HS-5 (cell line): ENCODE results near the gene SLC25A19.
A peak's percentile ranks its signal among the peaks of the same experiment; 100 is the strongest.
"Not testable (repeated sequence)": the region's sequence is repeated elsewhere in the genome, so short reads cannot be mapped to it uniquely, and the experiment has no call there.

ENCODE experiments used
- DNase-seq: peaks from one replicate; pipeline ENCODE4 v3.0.0-alpha.2; 2012; ENCODE audit warnings: low read depth

The SLC25A19 gene

GRCh38 chr17:75267411-75268232, 21.6 kb downstream of the SLC25A19 start:
- DNase-seq = no peak

DNA sequence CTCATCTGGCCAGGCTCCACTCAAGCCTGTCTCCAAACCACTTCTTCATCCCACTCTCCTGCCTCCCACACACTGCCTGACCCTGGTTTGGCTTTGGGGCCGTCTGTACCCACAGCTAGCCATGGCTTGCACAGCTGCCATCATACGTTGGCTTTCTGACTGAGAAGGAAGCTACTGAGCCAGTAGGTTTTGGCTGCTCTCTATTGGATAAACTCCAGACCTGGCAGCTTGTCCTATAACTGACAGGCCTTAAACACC, 22.2 kb downstream of the SLC25A19 start:
- DNase-seq = no peak

GRCh38 chr17:75266316-75267152, 22.7 kb downstream of the SLC25A19 start:
- no peak for DNase-seq

GRCh38 chr17:75265614-75266315, 23.5 kb downstream of the SLC25A19 start:
- no peak for DNase-seq

- DNase-seq = no peak
Observed at GRCh38 chr17:75263055-75263454, 26.2 kb downstream of the SLC25A19 start.

- DNase-seq = no peak
Observed at GRCh38 chr17:75262112-75262606, 27.1 kb downstream of the SLC25A19 start.

DNA sequence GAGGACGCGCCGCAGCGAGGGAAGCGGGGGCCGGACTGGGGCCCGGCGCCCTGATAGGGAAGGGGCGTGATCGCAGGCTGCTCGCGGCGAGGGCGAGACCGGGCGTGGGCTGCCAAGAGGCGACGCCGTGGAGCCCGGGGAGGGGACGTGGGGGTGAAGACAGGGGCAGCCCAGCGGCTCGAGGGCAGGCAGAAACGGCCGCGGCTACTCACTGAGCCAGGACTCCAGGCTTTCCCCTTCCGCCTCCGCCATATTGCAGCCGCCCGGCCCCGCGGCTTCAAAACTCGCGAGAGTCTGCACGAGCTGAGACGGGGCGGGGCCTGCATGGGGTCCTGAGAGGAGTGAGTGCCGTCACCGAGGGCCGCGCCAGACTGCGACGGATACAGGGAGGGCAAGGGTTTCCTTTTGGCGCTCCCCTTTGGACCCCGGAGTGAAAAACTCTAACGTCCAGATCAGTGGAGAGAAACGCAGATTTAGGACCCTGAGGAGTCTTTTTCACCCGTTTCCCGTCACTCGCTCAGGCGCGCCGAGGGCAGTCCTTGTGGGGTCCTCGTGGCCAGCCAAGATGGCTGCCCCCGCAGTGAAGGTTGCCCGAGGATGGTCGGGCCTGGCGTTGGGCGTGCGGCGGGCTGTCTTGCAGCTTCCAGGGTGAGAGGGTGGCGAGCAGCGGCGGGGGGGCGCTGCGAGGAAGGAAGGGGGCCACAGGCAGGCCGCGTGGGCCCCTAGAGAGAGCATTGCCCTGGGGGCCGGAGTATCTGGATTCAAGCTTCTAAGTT, 27.7 kb downstream of the SLC25A19 start, which contains the start of the genes GGA3 and MRPS7:
GGA3 (minus strand) TSS at position 271 of the 776 bp plus-strand sequence; CDS start at position 252, 19 bp downstream.
MRPS7 (plus strand) TSS at position 544 of the 776 bp plus-strand sequence; CDS start at position 566, 22 bp downstream.
- peak; percentile 85 for DNase-seq

DNA sequence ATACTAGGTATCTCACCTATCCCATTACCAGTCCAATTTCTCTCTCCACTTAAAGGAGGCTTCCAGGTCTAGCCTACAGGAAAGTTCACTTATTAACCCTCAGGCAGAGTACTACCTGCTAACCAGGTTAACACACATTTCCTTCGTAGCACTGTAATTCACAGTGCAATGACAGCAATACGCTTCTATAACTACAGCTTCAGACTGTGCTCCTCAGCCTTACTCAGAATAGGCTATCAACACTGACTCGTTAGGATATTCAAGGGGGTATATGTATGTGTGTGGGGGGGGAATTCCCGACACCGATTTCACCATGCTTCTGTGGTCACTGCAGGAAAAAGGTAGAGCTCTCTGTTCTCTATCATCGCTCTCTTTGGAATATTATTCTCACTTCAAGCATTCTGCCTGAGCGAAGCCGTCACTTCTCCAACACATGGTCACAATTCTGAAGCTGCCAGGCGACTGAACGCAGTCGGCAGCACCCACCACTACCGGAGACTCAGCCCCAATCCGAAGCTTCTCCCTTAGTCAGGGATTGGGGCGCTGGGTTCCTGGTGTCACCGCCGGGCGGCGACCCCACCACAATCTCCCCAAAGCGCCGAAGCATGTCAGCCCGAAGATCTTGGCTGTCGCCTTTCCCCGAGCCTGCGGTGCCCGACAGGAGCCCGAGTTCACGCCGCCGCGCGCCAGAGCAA, 28.4 kb downstream of the SLC25A19 start:
- DNase-seq = no peak

GRCh38 chr17:75257228-75257627, 32.0 kb downstream of the SLC25A19 start:
- not testable (repeated sequence) for DNase-seq

DNA sequence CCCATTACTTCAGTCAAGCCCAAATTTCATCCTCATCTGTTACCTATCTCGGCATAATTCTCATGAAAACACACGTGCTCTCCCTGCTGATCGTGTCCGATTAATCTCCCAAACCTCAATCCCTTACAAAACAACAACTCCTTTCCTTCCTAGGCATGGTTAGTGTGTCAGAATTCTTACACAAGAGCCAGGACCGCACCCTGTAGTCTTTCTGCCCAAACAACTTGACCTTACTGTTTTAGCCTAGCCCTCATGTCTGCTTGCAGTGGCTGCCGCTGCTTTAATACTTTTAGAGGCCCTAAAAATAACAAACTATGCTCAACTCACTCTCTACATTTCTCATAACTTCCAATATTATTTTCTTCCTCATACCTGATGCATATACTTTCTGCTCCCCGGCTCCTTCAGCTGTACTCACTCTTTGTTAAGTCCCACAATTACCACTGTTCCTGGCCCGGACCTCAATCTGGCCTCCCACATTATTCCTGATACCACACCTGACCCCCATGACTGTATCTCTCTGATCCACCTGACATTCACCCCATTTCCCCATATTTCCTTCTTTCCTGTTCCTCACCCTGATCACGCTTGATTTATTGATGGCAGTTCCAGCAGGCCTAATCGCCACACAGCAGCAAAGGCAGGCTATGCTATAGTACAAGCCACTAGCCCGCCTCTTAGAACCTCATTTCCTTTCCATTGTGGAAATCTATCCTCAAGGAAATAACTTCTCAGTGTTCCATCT, 33.1 kb downstream of the SLC25A19 start:
- not testable (repeated sequence) for DNase-seq

DNA sequence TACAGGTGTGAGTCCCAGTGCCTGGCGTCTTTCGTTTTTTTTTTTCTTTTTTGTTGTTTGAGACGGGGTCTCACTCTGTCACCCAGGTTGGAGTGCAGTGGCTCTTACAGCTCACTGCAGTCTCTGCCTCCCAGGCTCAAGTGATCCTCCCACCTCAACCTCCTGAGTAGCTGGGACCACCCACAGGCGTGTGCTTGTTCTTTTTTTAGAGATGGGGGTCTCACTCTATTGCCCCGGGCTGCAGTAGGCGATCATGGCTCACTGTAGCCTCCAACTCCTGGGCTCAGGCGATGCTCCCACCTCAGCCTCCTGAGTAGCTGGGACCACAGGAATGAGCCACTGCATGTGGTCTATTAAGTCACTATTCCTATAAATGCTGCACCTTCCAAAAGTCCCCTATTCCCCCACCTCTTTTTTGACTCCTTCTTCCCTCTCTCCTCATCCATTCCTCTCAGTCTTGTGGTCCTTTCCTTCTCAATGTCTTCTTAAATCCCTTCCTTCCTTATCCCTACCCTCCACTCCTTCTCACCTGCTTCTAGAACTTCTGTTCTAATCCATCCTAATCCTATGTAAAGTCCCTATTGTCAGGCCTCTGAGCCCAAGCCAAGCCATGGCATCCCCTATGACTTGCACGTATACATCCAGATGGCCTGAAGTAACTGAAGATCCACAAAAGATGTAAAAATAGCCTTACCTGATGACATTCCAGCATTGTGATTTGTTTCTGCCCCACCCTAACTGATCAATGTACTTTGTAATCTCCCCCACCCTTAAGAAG, 37.0 kb downstream of the SLC25A19 start:
- no peak for DNase-seq

- DNase-seq = no peak
Observed at GRCh38 chr17:75250009-75250471, 39.2 kb downstream of the SLC25A19 start.

DNA sequence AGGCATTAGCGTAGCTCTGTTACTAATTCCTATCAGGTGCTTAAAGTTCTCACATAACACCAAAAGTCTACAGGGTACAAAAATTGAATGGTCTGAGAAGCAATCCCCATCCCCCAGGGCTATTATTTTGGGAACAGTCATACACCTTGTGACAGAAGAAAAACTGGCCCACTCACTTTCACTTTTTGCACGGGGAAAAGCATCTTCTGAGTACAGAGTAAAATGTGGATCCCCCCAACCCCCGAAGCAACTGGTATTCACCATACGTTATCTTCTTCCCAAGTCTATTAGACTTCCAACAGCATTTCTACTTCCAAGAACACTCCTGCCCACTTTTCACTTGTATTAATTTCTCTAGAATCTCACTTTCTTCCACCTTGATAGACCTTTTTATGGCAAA, 39.7 kb downstream of the SLC25A19 start:
- no peak for DNase-seq

DNA sequence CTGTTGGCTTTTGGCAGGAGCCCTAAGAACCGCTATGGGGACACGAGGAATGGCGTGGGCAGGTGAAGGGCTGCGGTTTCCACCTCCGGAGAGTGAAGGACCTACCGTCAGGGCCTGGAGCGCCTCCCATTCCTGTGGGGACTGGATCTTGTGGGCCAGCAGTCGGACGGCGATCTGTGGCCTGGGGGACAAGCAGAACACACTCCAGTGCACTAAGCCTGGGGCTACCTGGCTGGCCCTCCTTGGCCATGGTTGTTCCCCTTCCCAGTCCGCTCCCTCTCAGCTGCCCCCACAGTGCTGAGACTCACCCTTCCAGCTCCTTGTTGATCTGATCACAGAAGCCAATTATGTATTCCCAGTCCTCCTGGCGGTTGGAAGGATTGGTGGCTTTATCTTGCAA, 42.8 kb downstream of the SLC25A19 start:
- DNase-seq = no peak

- no peak for DNase-seq
Observed at GRCh38 chr17:75245011-75245410, 44.2 kb downstream of the SLC25A19 start.

GRCh38 chr17:75244133-75244866, 44.9 kb downstream of the SLC25A19 start:
- no peak for DNase-seq

DNA sequence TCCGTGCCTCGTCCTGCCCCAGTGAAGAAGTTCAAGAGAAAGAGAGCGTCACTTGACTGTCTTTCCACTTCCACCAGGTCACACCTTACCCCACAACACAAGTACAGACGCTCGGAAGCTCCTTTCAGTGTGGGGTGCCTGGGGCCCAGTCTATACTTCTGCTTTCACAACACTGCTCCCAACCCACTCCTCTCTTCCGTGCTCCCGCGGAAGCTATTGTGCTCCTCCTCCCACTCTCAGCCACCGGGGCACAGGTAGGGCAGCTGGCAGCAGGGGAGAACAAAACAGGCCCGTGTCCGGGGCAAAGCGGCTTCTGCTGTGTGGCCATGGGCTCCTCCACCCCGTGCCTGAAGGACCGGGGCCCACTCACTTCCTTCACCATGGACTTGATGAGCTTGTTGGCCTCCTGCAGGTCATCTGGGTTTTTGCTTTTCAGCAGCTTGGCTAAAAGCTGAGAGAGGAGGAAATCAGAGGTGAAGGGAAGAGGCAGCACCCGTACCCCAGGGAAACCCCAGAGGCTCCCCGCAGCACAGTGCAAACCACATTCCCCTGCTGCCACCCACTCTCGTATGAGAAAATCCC, 46.7 kb downstream of the SLC25A19 start:
- no peak for DNase-seq

- no peak for DNase-seq
Observed at GRCh38 chr17:75241996-75242460, 47.2 kb downstream of the SLC25A19 start.
